Right cardiac atrium (tissue), 5 donors: Measurements from ENCODE around the gene AMZ1. TPM values are rescaled to one million over a fixed set of nuclear protein-coding genes. Genes with fewer than 3 reads are reported as not detected.
A peak's percentile ranks its signal among the peaks of the same experiment; 100 is the strongest.

Source experiments
- ATAC-seq, 2 donors: fragments of 200-7000 bp; cut with Tn5 transposase; one replicate each; pipeline versions ENCODE4 v1.8.0 to v1.9.1; 2020; ENCODE audit warnings: moderate library complexity in 2 of 2, mild to moderate bottlenecking in 1 of 2
- DNase-seq, 3 donors: peaks; one replicate each; pipeline ENCODE4 v3.0.0-alpha.2; 2020
- H3K27ac ChIP-seq: one replicate; pipeline ENCODE4 v1.5.1; 2013; ENCODE audit warnings: mild to moderate bottlenecking, low read length, control low read depth, moderate library complexity
- H3K27me3 ChIP-seq: one replicate; pipeline ENCODE4 v1.6.1; 2013; ENCODE audit not compliant: control insufficient read depth, insufficient read depth
- H3K4me1 ChIP-seq: one replicate; pipeline ENCODE4 v1.6.1; 2013; ENCODE audit warnings: low read length; ENCODE audit not compliant: control insufficient read depth, insufficient read depth
- H3K4me3 ChIP-seq: one replicate; pipeline ENCODE4 v1.5.1; 2013; ENCODE audit warnings: low read length, control low read depth
- H3K9me3 ChIP-seq: one replicate; pipeline ENCODE4 v1.6.1; 2013; ENCODE audit warnings: low read length; ENCODE audit not compliant: control insufficient read depth
- WGBS: extraction: QIAGEN DNeasy Blood & Tissue Kit; methylation state at CpG from one replicate; pipeline ENCODE4 v1.1.7; 2013; 5-methylcytosine and 5-hydroxymethylcytosine counted together
- intact Hi-C, 4 donors: fragments of 100-400 bp; cut with DNase I; formaldehyde crosslinking; loops; one replicate each; pipeline versions ENCODE4 v1.11.0 to v1.14.0; 2022 to 2023
- long read RNA-seq, 4 donors: library from polyadenylated mRNA; unstranded; transcript quantifications; one replicate each; pipeline ENCODE4 v2.0.0, GENCODE V29; 2020 to 2021
- polyA plus RNA-seq: library from polyadenylated mRNA; stranded (reverse); fragments of 200-250 nt; gene quantifications from one replicate; pipeline ENCODE4 v1.2.3, GENCODE V29; 2013
- total RNA-seq, 4 donors: library from RNA; stranded (reverse); fragmentation: NEBNext Ultra II Directional; extraction: Animal tissue kit (Norgen Biotek cat#: 25700); gene quantifications; one replicate each; pipeline ENCODE4 v1.2.1, GENCODE V29; 2021
- donor health status: healthy with polysubstance abuse.
- donor health status: DM: no; HTN: yes; CAD: no.
- donor health status: DM: no; HTN: no; CAD: no.
- donor health status: DM: no; HTN: yes; CAD: no; lungs with severe emphysema.
- donor health status: DM: yes; HTN: yes; CAD: no.

The AMZ1 gene
- total RNA-seq (1 to 10 TPM in 1 of 4 donors, under 1 TPM in 3; 0.45 to 1.0 (median 0.91) TPM), polyA plus RNA-seq (0.36 TPM)
- long read RNA-seq, donor 1, partial matches to known transcripts, result 0 of 7 reads
- long read RNA-seq, donor 1, other reads (novel, unspliced or antisense), result 7 of 7 reads
- long read RNA-seq, donor 2, partial matches to known transcripts, result 0 of 1 reads
- long read RNA-seq, donor 2, other reads (novel, unspliced or antisense), result 1 of 1 reads
- long read RNA-seq, donor 3, partial matches to known transcripts, result 0 of 3 reads
- long read RNA-seq, donor 3, other reads (novel, unspliced or antisense), result 3 of 3 reads
- long read RNA-seq, donor 4, partial matches to known transcripts, result 0 of 1 reads
- long read RNA-seq, donor 4, other reads (novel, unspliced or antisense), result 1 of 1 reads

GRCh38 chr7:2687881-2688318 lies at the start of gene AMZ1:
AMZ1 (plus strand) TSS chr7:2688202; CDS start chr7:2700452, 12,250 bp downstream.
- ATAC-seq (peak; percentile 33 to 62), DNase-seq (peak in 2 of 3 donors; percentile 51 to 60)
- H3K9me3 ChIP-seq, result no peaks in the 10 kb centered on the region
- 2% methylated on average over 41 of the region's 41 CpGs for WGBS
- no peak within 1 kb of the TSS for H3K27ac ChIP-seq
- peaks cover 3% of the 10 kb centered on the region for H3K4me1 ChIP-seq
- peak within 1 kb of the TSS; percentile 47 for H3K4me3 ChIP-seq
- intact Hi-C loops, result loop anchor here in 2 of 4 donors (10.0 kb wide), 2 partner anchors 213 to 243 kb away; partner anchors contain the start of gene GRIFIN (in 1 of the 2)
- H3K27me3 ChIP-seq, result no peaks in the 10 kb centered on the region

GRCh38 chr7:2638224-2638991 lies 49.6 kb upstream of the AMZ1 start:
- ATAC-seq (no peak), DNase-seq (peak; percentile 73 to 84 (median 83))
- H3K27ac ChIP-seq, result peak overlapping the region; percentile 22
- H3K9me3 ChIP-seq, result no peaks in the 10 kb centered on the region
- H3K4me1 ChIP-seq, result peaks cover 29% of the 10 kb centered on the region
- H3K4me3 ChIP-seq, result no peak overlapping the region
- intact Hi-C loops, result no loop called here
- WGBS, result 46% methylated on average over 34 of the region's 34 CpGs
- H3K27me3 ChIP-seq, result no peaks in the 10 kb centered on the region

DNA sequence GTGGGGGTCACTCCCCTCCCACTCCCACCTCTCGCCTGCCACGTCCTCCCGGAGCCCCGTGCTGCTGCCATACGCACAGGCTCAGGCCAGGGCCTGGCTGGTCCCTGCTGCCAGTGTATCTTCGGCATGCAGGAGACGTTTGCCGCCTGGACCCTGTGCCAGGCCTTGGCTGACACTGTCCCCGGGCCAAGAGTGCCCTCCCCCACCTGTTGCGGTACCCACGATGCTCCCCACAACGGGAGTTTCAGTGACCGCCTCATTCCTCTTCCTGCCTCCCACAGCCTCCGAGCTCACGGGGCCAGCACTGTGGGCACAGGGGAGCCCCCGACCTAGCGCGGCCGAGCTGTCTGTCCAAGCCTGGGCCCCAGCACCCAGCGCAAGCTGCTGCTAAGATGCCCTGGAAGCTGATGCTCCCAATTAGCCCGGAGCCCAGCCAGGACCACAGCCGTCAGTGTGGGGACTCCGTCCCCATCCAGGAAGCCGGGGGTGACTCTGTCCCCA lies 48.8 kb upstream of the AMZ1 start:
- Histone ChIP-seq H3K4me1 (peaks cover 26% of the 10 kb centered on the region), H3K4me3 (no peak overlapping the region), H3K27me3 (no peaks in the 10 kb centered on the region), H3K9me3 (no peaks in the 10 kb centered on the region), H3K27ac (no peak overlapping the region)
- DNase-seq (peak in 1 of 3 donors; percentile 71), ATAC-seq (no peak)
- intact Hi-C loops, result no loop called here
- 75% methylated on average over 24 of the region's 24 CpGs for WGBS

GRCh38 chr7:2639695-2640481 lies 48.1 kb upstream of the AMZ1 start:
- H3K27me3 ChIP-seq, result no peaks in the 10 kb centered on the region
- WGBS, result 89% methylated on average over 37 of the region's 37 CpGs
- no peaks in the 10 kb centered on the region for H3K9me3 ChIP-seq
- intact Hi-C loops, result no loop called here
- H3K4me1 ChIP-seq, result peaks cover 27% of the 10 kb centered on the region
- ATAC-seq (no peak), DNase-seq (peak in 1 of 3 donors; percentile 71)
- H3K27ac ChIP-seq, result no peak overlapping the region
- H3K4me3 ChIP-seq, result no peak overlapping the region

DNA sequence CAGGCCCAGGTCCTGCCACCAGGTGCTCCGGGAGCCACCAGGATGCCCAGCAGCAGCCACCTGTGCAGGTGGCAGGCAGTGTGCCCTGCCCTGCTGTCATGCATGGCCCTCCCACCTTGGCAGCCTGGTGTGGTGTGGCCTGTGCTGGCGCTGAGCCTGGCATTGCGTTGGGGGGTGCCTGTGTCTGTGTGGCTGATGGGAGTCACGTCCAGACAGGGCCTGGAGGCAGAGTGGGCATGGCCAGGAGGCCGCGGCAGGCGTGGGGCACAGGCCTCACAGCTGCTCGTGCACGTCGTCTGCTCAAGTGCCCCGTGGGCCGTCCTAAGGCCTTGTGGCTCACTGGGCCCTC lies 47.5 kb upstream of the AMZ1 start:
- Histone ChIP-seq H3K9me3 (no peaks in the 10 kb centered on the region), H3K27me3 (no peaks in the 10 kb centered on the region), H3K4me3 (no peak overlapping the region), H3K4me1 (peaks cover 27% of the 10 kb centered on the region), H3K27ac (no peak overlapping the region)
- ATAC-seq, result no peak
- DNase-seq, result peak in 1 of 3 donors; percentile 71
- intact Hi-C loops, result no loop called here
- 57% methylated on average over 12 of the region's 12 CpGs for WGBS

GRCh38 chr7:2640846-2641316 lies 47.1 kb upstream of the AMZ1 start:
- Histone ChIP-seq H3K4me1 (peaks cover 26% of the 10 kb centered on the region), H3K27me3 (no peaks in the 10 kb centered on the region), H3K9me3 (no peaks in the 10 kb centered on the region), H3K4me3 (no peak overlapping the region), H3K27ac (peak overlapping the region; percentile 26)
- 72% methylated on average over 9 of the region's 9 CpGs for WGBS
- intact Hi-C loops, result no loop called here
- DNase-seq (no peak), ATAC-seq (peak; percentile 4 to 5)

GRCh38 chr7:2641406-2642393 lies 46.3 kb upstream of the AMZ1 start:
- Histone ChIP-seq H3K4me1 (peaks cover 23% of the 10 kb centered on the region), H3K27me3 (no peaks in the 10 kb centered on the region), H3K27ac (peak overlapping the region; percentile 80), H3K9me3 (no peaks in the 10 kb centered on the region), H3K4me3 (no peak overlapping the region)
- intact Hi-C loops, result no loop called here
- whole genome bisulfite sequencing, result 16% methylated on average over 39 of the region's 39 CpGs
- ATAC-seq (peak; percentile 78 to 81), DNase-seq (peak; percentile 95 to 96 (median 96))

- ATAC-seq (peak in 1 of 2 donors; percentile 0), DNase-seq (peak in 1 of 3 donors; percentile 64)
- no peaks in the 10 kb centered on the region for H3K9me3 ChIP-seq
- 77% methylated on average over 29 of the region's 29 CpGs for WGBS
- H3K27me3 ChIP-seq, result no peaks in the 10 kb centered on the region
- no peak overlapping the region for H3K4me3 ChIP-seq
- no peak overlapping the region for H3K27ac ChIP-seq
- peaks cover 15% of the 10 kb centered on the region for H3K4me1 ChIP-seq
- intact Hi-C loops, result no loop called here
These were observed 44.4 kb upstream of the AMZ1 start for GRCh38 chr7:2643386-2644219.

DNA sequence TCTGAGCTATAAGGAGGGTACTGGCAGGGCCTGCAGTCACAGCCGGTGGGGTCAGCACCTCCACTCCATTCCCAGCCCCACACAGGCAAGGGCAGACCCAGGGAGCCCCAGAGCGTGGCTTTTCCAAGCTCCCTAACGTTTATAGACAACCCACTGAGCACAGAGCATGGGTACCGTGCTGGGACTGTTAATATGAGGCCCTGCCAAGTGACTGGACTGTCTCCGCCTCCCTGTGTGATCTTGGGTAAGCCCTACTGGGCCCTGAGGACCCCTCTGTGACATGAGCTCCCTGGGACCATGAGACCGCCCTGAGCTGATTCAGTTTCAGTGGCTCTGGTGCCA lies 43.8 kb upstream of the AMZ1 start:
- intact Hi-C loops, result no loop called here
- peaks cover 14% of the 10 kb centered on the region for H3K4me1 ChIP-seq
- H3K27ac ChIP-seq, result no peak overlapping the region
- no peak for DNase-seq
- no peaks in the 10 kb centered on the region for H3K27me3 ChIP-seq
- no peak for ATAC-seq
- H3K4me3 ChIP-seq, result no peak overlapping the region
- no peaks in the 10 kb centered on the region for H3K9me3 ChIP-seq
- 74% methylated on average over 6 of the region's 6 CpGs for WGBS
